SU-DHL-6 (cell line): ENCODE measurements around the gene FUT8.
A peak's percentile ranks its signal among the peaks of the same experiment; 100 is the strongest.

Experiments used
- H2AFZ ChIP-seq: fragments of 200-600 bp; sonication (generic); 2 replicates; pipeline ENCODE4 v1.6.1; 2014; ENCODE audit warnings: low read depth, mild to moderate bottlenecking, moderate library complexity, mixed read lengths, antibody characterized with exemption, low read length; ENCODE audit not compliant: severe bottlenecking
- H3F3A ChIP-seq: fragments of 200-600 bp; shearing (Covaris generic); 2 replicates; pipeline ENCODE4 v1.6.0; 2016; ENCODE audit warnings: antibody characterized with exemption, mild to moderate bottlenecking; ENCODE audit not compliant: insufficient read depth
- H3K27ac ChIP-seq: fragments of 200-600 bp; sonication (generic); 2 replicates; pipeline ENCODE4 v1.5.1; 2016; ENCODE audit warnings: low read depth, mild to moderate bottlenecking, low read length, moderate library complexity, mixed read lengths
- H3K27me3 ChIP-seq: fragments of 200-600 bp; sonication (generic), shearing (Covaris generic); 2 replicates; pipeline ENCODE4 v1.6.0; 2014; ENCODE audit warnings: mild to moderate bottlenecking, low read length
- H3K36me3 ChIP-seq: fragments of 200-600 bp; sonication (generic); 2 replicates; pipeline ENCODE4 v1.6.1; 2014; ENCODE audit warnings: mild to moderate bottlenecking, low read length, mixed read lengths
- H3K4me2 ChIP-seq: fragments of 300-600, 200-600 bp; shearing (Covaris generic), sonication (generic); 2 replicates; pipeline ENCODE4 v1.6.0; 2014; ENCODE audit warnings: low read length, low read depth, mild to moderate bottlenecking; ENCODE audit not compliant: poor library complexity, severe bottlenecking
- H3K4me3 ChIP-seq: fragments of 200-600 bp; sonication (generic); 2 replicates; pipeline ENCODE4 v1.5.1; 2014; ENCODE audit warnings: antibody characterized with exemption, low read length, mild to moderate bottlenecking, mixed read lengths; ENCODE audit not compliant: insufficient read depth, poor library complexity, severe bottlenecking
- H3K79me2 ChIP-seq: fragments of 200-600 bp; sonication (generic); 2 replicates; pipeline ENCODE4 v1.6.1; 2014; ENCODE audit warnings: mild to moderate bottlenecking, low read length, moderate library complexity; ENCODE audit not compliant: insufficient read depth
- H3K9ac ChIP-seq: fragments of 200-600 bp; sonication (generic); 2 replicates; pipeline ENCODE4 v1.7.0; 2014; ENCODE audit warnings: mild to moderate bottlenecking, low read length
- H3K9me2 ChIP-seq: fragments of 200-600 bp; sonication (generic); replicated peaks from 2 replicates; pipeline ENCODE4 v1.6.1; 2014; ENCODE audit warnings: low read length; ENCODE audit not compliant: insufficient read depth
- H3K9me3 ChIP-seq: fragments of 200-600 bp; sonication (generic); 2 replicates; pipeline ENCODE4 v1.6.1; 2014; ENCODE audit warnings: low read length, mixed read lengths; ENCODE audit not compliant: insufficient read depth
- H4K20me1 ChIP-seq: fragments of 200-600 bp; sonication (generic); 2 replicates; pipeline ENCODE4 v1.6.1; 2014; ENCODE audit warnings: low read depth, mild to moderate bottlenecking, antibody characterized with exemption, low read length, moderate library complexity, mixed read lengths
- EZH2phosphoT487 ChIP-seq: fragments of 200-600 bp; sonication (generic), shearing (Covaris generic); conservative IDR thresholded peaks from 2 replicates; pipeline ENCODE4 v1.6.1; 2018; ENCODE audit warnings: mild to moderate bottlenecking, antibody characterized with exemption, low read length, moderate library complexity, mixed read lengths
- TF ChIP-seq, protein P1 (sequence below): fragments of 200-600 bp; sonication (generic); IDR thresholded peaks from one replicate; pipeline ENCODE4 v1.5.1; 2017; ENCODE audit warnings: antibody characterized with exemption, mild to moderate bottlenecking, low read length, moderate library complexity; ENCODE audit not compliant: insufficient read depth, poor library complexity, severe bottlenecking

Gene FUT8

DNA sequence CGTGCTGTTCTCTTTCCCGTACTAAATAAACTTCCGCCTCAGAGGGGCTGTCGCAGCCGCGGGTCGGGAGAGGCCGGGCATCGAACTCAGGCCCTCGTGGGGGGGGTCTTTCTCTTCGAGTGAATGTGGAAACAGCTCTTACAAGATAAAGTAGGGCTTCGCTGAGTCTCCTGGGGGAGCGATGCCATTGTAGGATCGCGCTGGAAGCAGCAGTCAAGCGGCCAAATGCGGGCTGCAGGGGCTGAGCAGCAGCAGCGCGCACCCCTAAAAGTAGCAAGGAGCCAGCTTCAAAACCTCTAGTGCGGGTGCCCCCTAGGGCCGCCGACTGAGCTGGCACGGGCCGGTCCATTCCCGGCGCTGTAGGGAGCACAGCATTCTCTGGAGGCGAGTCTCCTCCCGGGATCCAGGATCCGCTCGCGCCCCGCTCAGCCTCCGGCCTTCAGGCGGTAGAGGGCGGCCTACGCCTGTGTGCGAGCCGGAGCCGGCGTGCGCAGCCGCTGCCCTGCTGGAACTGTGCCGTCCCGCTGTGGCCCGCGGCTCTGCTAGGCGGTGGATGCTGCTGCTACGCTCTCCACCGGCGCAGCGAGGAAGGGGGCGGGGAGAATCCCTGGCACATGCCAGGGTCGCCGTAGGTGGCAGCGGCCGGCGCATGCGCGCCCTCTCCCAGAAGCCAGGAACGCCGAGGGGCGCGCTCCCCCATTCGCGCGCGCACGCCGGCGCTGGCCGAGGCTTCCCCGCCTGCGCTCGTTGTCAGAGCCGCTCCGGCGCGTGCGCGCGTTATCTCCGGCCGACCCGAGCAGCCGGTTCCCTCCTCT is at the start of gene FUT8:
Gene FUT8, plus strand, starts transcription at position 699 of the 815 bp plus-strand sequence. CDS start 148,834 bp downstream, outside the sequence.
- H3K9me3 ChIP-seq, result no peaks in the 10 kb centered on the region
- H4K20me1 ChIP-seq, result 0 out of 2 replicates have a peak, but pooled peaks cover 10% of the 10 kb centered on the region
- peak within 1 kb of the TSS; percentile 87 for H3K27ac ChIP-seq
- H2AFZ ChIP-seq, result peak within 1 kb of the TSS; percentile 98
- peak within 1 kb of the TSS; percentile 99 for H3K4me3 ChIP-seq
- peak within 1 kb of the TSS; percentile 86 for H3K4me2 ChIP-seq
- H3K79me2 ChIP-seq, result peaks cover 44% of the 10 kb centered on the region
- TF ChIP-seq, protein P1, sequence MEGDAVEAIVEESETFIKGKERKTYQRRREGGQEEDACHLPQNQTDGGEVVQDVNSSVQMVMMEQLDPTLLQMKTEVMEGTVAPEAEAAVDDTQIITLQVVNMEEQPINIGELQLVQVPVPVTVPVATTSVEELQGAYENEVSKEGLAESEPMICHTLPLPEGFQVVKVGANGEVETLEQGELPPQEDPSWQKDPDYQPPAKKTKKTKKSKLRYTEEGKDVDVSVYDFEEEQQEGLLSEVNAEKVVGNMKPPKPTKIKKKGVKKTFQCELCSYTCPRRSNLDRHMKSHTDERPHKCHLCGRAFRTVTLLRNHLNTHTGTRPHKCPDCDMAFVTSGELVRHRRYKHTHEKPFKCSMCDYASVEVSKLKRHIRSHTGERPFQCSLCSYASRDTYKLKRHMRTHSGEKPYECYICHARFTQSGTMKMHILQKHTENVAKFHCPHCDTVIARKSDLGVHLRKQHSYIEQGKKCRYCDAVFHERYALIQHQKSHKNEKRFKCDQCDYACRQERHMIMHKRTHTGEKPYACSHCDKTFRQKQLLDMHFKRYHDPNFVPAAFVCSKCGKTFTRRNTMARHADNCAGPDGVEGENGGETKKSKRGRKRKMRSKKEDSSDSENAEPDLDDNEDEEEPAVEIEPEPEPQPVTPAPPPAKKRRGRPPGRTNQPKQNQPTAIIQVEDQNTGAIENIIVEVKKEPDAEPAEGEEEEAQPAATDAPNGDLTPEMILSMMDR, result no peak
- H3K9me2 ChIP-seq, result no peaks in the 10 kb centered on the region
- peaks cover 11% of the 10 kb centered on the region; the same call in 1 of the 2 replicates for H3F3A ChIP-seq
- H3K9ac ChIP-seq, result peak within 1 kb of the TSS; percentile 98
- H3K36me3 ChIP-seq, result no peaks in the 10 kb centered on the region
- no peaks in the 10 kb centered on the region for H3K27me3 ChIP-seq

GRCh38 chr14:65366802-65367565 is 45.5 kb upstream of the FUT8 start:
- Histone ChIP-seq H3K79me2 (no peaks in the 10 kb centered on the region), H3K36me3 (no peaks in the 10 kb centered on the region), H3K9ac (no peak overlapping the region), H3K27me3 (no peaks in the 10 kb centered on the region), H3K27ac (no peak overlapping the region), H4K20me1 (no peaks in the 10 kb centered on the region), H3F3A (no peaks in the 10 kb centered on the region), H2AFZ (no peak overlapping the region), H3K9me3 (no peaks in the 10 kb centered on the region), H3K4me2 (no peak overlapping the region), H3K4me3 (no peak overlapping the region), H3K9me2 (no peaks in the 10 kb centered on the region)
- TF ChIP-seq, protein P1, result no peak
- no peak for TF ChIP-seq EZH2phosphoT487

DNA sequence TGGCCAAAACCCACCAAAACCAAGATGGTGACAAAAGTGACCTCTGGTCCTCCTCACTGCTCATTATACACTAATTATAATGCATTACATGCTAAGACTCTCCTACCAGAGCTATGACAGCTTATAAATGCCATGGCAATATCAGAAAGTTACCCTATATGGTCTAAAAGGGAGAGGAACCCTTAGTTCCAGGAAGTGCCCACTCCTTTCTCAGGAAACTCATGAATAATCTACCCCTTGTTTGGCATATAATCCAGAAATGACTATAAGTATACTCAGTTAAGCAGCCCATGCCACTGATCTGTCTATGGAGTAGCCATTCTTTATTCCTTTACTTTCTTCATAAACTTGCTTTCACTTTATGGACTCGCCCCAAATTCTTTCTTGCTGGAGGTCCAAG is 43.0 kb upstream of the FUT8 start:
- H3K79me2 ChIP-seq, result no peaks in the 10 kb centered on the region
- H3K4me2 ChIP-seq, result no peak overlapping the region
- no peak overlapping the region for H3K4me3 ChIP-seq
- no peak overlapping the region for H3K27ac ChIP-seq
- no peak overlapping the region for H2AFZ ChIP-seq
- no peaks in the 10 kb centered on the region for H3K9me2 ChIP-seq
- no peaks in the 10 kb centered on the region for H3K9me3 ChIP-seq
- H4K20me1 ChIP-seq, result no peaks in the 10 kb centered on the region
- no peak overlapping the region for H3K9ac ChIP-seq
- no peaks in the 10 kb centered on the region for H3K36me3 ChIP-seq
- H3F3A ChIP-seq, result no peaks in the 10 kb centered on the region
- H3K27me3 ChIP-seq, result no peaks in the 10 kb centered on the region
- no peak for TF ChIP-seq EZH2phosphoT487
- TF ChIP-seq, protein P1, result no peak
